AG08395 (cell line): ENCODE data around the gene PUDP.
A peak's percentile ranks its signal among the peaks of the same experiment; 100 is the strongest.
"Not testable (repeated sequence)": the region's sequence is repeated elsewhere in the genome, so short reads cannot be mapped to it uniquely, and the experiment has no call there.

Experiments used
- DNase-seq: peaks from one replicate; pipeline ENCODE4 v3.0.0; 2012; ENCODE audit warnings: mixed read lengths, low spot score

PUDP gene

DNA sequence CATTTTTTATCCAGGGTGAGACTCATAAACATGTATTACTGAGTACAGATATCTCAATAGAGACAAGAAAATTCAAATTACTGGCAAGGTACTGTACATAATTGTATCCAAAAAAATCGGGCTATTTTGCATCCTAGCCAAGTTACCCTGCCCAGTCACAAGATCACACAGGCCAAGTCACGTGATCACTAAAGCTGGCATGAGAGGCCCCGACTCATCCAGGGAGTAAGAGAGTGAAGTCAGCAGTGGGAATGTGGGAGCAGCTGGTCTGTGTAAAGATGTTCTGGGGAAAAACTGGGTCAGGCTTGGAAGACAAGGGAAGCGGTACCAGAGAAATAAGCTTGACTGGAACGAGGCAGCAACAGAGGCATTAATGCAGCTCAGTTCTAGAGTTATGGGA lies 119.7 kb downstream of the PUDP start:
- peak; percentile 6 for DNase-seq

DNA sequence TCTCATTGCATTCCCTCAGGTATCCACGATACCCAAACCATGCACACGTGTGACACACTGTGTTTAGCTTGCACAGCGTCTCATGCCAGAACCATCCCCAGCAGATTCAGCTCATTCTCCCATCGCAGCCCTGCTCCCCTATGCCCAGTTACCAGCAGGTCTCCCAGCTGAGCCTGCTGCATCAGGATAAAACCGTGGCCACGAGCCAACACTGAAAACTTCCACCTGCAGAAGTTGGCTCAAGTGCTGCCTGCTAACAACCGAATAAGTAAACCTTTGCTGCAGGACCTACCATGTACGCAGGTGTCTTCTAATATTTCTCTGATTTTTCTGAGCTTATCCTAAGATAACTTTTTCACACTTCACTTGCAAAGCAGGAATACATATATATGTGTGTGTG lies 120.9 kb downstream of the PUDP start:
- DNase-seq, result no peak

DNA sequence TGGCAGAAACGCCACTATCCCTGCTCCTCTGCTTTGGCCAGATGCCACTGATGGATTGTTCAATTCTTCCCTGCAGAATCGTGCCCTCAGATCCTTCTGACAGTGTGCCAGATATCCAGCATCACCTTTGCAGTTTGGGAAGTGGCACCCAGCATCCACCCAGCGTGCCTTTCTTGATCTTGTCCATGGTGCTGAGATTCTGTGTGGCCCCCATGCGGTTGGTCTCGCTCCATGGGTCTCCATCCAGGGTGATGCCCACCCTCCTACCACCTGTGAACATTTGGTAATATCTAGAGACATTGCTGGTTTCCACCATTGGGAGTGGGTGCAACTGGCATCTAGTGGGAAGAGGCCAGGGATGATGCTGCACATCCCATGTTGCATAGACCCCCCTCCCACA lies 121.6 kb downstream of the PUDP start:
- not testable (repeated sequence) for DNase-seq

DNA sequence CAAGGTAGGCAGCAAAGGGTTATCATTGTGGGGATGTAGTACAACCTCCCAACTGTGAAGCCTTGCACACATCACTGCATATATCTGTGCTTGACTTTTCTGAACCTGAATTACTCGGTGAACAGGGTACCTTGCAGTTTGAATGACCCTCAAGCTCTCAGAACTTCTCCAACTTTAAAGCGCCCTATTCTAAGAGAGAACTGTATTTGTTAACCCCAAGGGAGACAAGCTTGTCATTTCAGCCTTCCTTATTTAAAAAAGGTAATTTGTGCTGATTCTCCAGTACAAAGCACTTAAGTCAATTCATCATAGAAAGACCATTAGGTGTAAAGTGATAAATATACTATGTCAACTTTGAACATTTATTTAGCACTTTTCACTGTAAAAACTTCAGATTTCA lies 122.5 kb downstream of the PUDP start:
- DNase-seq, result no peak

DNA sequence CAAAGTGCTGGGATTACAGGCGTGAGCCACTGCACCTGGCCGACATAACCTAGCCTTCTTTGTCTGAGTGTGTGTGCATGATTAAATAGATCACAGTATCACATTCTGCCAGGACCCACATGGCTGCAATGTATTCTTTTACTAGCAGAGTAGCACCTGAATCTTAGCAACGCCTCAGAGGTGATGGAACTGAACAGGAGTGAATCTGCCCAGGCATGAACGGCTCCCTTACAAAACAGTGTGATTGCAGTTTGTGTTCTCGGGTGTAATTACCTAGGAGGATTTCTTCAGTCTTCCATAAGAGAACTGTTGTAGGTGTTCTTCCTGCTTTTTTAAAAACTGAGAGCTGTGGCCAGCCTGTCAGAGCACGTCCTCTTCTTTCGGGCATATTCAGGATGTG lies 123.1 kb downstream of the PUDP start:
- no peak for DNase-seq

DNA sequence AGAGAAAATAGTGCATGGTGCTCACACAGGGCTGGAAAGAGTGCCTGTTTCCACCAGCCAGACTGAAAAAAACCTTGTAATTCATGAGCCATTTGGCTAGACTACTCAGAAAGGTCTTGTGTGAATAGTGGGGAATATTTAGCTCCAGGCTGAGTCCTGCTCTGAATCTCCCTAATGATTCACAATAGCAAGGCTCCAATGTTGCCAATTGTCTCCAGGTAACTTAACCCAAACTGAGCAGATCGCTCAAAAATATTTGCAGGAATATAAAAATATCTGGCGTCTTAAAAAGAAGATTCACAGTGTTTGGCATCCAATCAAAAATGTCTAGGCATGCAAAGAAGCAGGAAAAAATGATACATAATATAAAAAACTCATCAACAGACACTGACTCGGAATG lies 125.0 kb downstream of the PUDP start:
- not testable (repeated sequence) for DNase-seq

DNA sequence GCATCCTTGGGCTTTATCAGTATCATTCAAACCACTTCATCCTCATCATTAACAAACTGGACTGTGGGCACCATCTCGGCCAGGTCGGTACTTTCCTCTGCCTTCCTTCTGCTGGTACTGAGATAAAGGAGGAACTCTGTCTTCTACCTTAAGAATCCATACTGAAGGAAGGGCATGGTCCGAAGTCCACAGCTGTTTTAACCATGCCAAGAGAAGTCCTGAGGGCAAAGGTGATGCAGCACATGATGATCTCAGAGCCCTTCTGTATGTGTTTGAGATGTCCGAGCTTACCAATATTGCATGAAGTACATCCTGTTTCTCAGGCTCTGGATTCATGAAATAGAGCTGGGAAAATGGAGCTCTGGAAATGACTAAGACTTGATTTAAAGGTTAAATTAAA lies 126.0 kb downstream of the PUDP start:
- DNase-seq, result no peak

DNA sequence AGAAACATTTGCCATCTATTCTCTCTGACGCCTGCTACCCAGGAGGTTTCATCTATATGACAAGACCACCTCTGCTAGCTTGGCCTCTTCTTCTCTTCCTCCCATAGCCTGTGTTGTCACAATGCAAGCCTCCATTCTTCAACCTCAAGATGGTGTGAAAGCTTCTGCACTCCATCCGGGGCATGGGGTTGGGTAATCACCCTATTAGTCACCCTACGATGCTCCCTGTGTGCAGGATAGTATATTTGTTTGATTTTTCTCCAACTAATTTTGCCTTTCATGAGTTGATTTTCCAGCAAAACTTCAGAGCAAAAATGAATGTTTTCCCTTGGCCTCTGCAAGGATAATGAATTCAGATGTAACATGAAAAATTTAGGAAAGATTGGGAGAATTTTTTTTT lies 128.4 kb downstream of the PUDP start:
- DNase-seq, result no peak

DNA sequence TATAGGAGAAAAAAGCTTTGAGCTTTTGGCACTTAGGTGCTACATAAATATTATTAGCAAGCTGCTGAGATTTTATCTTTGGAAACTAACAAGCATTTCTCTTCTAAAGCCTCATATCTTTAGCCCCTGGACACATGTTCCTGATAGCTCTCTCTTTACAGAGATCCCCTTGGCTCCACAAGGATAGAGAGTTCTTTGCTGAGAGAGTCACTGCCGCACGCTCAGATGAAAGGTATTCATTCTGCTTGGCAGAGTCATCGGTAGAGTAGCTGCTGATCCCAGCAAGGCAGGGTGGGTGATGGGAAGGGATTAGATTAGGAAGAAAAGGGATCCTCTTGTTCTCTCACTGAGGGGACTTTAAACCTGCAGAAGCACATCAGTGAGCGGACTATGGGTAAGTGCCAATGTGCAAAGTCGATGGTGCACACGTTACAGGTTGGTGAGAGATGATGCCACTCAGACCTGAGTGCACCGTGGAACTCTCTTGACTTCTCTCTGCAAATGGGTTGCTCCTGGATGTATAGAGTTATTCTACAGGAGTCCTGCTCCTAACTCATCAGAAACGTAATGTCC lies 135.6 kb downstream of the PUDP start:
- DNase-seq, result peak; percentile 47

DNA sequence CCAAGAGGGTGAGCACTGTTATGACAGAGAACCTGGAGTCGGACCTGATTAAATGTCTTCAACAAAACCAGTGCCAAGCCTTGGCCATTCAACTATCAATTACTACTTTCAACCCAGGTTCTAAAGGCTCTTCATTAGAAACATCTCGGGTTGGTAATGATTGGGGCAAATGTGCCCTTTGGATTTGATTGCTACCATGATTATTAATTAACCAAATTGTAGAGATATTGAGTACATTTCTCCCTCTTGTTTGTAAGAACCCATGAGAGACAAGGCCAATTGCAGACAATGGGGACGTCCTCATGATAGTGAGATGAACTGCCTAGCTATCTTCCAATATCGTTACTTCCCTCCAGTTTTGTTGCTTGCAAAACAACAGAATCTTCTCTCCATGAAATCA lies 137.1 kb downstream of the PUDP start:
- not testable (repeated sequence) for DNase-seq

DNA sequence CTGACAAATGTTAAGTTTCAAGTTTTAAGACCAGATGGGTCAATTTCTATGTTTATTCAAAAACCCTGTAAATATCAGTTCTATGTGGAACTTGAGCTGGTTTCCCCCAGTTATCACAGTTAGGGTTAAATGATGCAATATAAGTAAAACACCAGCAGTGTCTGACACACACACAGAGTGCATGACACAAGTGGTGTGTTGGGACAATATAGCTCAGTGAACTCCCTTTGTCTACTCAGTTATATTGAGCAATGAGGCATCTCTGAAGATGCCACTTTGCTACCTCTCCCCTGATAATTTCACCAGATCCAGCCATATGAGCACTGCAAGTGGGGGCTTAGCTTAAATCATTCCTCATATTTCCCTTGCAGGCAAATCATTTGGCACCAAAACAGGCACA lies 140.6 kb downstream of the PUDP start:
- DNase-seq, result not testable (repeated sequence)
